ENCODE data around the gene AMBRA1. TPM values are rescaled to one million over a fixed set of nuclear protein-coding genes. Genes with fewer than 3 reads are reported as not detected.
A peak's percentile ranks its signal among the peaks of the same experiment; 100 is the strongest.

The AMBRA1 gene, protein sequence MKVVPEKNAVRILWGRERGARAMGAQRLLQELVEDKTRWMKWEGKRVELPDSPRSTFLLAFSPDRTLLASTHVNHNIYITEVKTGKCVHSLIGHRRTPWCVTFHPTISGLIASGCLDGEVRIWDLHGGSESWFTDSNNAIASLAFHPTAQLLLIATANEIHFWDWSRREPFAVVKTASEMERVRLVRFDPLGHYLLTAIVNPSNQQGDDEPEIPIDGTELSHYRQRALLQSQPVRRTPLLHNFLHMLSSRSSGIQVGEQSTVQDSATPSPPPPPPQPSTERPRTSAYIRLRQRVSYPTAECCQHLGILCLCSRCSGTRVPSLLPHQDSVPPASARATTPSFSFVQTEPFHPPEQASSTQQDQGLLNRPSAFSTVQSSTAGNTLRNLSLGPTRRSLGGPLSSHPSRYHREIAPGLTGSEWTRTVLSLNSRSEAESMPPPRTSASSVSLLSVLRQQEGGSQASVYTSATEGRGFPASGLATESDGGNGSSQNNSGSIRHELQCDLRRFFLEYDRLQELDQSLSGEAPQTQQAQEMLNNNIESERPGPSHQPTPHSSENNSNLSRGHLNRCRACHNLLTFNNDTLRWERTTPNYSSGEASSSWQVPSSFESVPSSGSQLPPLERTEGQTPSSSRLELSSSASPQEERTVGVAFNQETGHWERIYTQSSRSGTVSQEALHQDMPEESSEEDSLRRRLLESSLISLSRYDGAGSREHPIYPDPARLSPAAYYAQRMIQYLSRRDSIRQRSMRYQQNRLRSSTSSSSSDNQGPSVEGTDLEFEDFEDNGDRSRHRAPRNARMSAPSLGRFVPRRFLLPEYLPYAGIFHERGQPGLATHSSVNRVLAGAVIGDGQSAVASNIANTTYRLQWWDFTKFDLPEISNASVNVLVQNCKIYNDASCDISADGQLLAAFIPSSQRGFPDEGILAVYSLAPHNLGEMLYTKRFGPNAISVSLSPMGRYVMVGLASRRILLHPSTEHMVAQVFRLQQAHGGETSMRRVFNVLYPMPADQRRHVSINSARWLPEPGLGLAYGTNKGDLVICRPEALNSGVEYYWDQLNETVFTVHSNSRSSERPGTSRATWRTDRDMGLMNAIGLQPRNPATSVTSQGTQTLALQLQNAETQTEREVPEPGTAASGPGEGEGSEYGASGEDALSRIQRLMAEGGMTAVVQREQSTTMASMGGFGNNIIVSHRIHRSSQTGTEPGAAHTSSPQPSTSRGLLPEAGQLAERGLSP (N-terminal part only)
- total RNA-seq, result 16.8 TPM

DNA sequence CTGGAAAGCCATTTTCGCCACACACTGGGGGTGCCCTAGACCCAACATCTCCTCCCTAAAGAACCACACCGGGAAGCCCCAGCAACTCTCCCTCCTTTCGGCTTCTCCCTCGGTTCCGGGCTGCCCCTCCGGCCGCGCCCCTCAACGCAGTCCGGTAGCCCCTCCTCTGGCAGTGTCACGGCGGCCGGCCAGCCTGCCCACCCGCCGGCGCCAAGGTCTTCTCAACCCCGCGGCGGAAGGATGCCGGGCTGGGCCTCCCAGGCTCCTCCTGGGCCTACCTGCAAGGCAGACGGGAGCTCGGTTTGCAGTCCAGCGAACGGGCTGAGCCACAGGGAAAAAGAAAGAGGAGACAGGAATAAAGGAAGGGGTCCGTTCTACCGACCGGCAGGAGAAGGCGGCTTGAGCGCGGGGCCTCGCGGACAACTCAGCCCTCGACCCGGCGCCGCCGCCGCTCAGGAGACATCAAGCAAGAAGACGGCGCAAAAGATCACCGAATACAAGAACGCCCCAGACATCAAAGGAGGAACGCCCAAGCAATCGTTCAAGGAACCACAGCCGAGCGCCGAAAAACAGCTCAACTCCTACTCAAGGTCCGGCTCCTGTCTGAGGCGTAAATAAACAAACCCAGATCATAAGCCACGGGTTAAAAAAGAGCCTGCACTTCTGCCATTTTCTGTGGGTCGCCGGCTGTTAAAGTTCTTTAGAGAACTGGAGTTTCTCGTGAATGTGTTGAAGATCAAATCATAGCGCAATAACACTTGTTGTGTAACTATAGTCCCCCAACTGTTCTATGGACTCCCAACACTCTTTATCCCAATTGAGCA lies at the start of gene AMBRA1:
TSS of gene AMBRA1 (minus strand) at position 474 of the 824 bp plus-strand sequence. CDS start 45,643 bp downstream, outside the sequence.
- ATAC-seq, result peak; percentile 88

DNA sequence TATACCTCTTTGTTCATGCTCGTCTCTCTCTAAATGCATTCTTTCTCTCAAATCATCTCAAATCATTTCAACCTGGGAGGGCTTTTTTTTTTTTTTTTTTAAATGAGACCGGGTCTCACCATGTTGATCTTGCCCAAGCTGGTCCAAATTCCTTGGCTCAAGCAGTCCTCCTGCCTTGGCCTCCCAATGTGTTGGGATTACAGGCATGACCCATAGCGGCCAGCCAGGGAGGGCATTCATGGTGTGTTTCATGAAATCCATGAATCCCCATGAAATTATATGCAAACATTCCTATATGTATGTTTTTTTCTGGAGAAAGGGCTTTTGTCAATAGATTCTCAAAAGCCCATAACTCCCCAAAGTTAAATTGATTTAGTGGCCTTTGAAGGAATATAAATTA lies 49.7 kb upstream of the AMBRA1 start:
- ATAC-seq, result no peak

DNA sequence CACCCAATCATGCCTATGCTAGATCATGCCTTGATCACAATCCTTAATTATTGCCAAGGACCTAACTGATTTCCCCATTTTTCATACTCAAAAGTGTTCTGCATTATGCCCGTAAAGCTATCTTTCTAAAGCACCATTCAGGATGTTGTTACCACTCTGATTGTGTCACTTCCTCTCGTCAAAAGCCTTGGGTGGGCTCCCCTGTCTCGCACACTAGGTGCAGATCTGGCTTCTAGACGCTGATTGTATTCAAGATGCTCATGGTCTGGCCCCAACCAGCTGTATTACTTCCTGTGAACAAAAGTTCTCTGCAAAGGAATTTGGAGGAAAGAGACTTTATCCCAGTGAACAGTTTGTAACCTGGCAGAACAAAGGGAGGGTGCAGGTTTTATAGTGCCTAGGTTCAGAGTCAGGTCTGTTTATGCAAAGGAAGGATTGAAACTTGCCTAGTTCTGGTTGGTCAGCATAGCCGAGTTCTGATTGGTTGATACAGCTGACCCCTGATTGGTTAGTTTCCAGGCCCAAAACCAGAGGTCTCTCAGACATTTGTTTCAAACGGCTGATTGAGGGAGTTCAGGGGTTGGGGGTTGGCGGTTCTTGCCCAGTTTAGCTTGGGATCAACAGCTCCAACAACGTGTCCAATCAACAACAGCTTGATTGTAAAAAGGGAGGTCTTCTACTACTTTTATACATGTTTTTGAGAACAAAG lies 49.0 kb upstream of the AMBRA1 start:
- ATAC-seq, result no peak

DNA sequence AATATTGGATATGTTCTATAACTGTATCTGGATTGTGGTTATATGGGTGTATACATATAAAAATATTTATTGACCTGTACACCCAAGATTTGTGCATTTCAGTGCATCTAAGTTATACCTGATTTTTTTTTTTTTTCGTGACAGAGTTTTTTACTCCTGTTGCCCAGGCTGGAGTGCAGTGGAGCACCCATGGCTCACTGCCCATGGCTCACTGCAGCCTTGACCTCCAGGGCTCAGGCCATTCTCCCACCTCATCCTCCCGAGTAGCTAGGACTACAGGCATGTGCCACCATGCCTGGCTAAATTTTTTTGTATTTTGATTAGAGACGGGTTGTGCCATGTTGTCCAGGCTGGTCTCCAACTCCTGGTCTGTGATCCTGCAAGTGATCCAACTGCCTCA lies 47.8 kb upstream of the AMBRA1 start:
- ATAC-seq, result no peak

DNA sequence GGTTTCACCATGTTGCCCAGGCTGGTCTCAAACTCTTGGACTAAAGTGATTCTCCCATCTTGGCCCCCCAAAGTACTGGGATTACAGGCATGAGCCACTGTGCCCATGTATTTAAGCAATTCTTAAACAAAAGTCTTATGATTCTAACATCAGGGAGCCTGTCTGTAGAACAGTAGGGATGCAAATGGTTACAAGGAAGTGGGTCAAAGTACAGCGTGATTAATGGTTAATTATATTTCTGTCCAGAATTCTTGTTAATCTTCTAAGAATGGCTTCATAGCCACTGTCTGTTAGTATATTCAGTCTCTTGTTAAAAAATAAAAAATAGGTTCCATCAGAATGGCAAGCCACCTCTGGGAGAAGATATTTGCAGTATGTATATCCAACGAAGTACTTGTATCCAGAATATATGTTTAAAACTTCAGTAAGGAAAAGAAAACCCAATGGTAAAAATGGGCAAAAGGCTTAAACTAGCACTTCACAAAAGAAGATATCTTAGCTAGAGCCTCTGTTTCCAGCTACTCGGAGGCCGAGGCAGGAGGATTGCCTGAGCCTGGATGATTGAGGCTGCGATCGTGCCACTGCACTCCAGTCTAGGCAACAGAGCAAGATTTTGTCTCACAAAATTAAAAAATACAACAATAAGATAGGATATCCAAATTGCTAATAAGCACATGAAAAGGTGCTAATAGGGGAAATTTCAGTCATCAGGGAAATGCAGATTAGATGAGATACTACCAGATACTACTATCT lies 46.4 kb upstream of the AMBRA1 start:
- ATAC-seq, result no peak

DNA sequence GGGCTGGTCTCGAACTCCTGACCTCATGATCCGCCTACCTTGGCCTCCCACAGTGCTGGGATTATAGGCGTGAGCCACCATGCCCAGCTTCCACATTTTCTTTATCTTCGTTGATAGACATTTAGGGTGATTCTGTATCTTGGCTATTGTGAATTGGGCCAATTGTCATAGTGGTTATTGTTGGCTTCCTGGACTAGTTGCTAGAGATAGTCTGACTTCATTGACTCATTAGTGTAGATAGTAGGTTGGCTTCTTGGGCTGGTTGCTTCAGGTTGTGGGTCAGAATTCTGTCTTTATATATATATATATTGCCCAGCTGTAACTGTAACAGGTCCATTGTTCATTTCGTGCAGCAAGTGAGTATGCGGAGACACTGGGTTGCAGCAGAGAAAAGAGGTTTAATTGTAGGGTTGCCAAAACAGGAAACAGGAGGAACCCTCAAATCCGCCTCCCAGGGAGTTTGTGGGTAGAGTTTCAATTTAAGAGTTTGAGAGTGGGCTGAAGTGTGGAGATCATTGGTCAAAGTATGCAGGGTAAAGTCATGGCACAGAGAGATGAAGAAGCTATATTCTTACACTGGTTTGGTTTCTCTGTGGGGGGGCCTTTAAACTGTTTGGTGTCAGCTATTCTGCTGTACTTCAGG lies 45.5 kb upstream of the AMBRA1 start:
- no peak for ATAC-seq

DNA sequence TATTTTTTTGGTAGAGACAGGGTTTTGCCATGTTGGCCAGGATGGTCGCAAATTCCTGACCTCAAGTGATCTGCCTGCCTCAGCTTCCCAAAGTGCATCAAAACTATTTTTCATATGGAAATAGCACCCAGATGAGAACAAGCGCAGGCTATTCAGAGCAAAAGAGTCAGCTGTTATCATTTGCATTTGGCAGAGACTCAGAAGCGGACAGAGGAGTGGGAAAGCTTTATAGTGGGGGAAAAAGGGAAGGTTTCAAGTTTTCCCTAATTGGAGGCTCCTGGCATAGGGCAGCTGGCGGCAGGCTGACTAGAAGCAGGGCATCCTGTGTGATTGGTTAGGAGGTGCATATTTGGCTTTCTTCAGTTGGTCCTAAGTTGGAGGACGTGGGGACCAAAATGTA lies 43.7 kb upstream of the AMBRA1 start:
- ATAC-seq, result no peak

DNA sequence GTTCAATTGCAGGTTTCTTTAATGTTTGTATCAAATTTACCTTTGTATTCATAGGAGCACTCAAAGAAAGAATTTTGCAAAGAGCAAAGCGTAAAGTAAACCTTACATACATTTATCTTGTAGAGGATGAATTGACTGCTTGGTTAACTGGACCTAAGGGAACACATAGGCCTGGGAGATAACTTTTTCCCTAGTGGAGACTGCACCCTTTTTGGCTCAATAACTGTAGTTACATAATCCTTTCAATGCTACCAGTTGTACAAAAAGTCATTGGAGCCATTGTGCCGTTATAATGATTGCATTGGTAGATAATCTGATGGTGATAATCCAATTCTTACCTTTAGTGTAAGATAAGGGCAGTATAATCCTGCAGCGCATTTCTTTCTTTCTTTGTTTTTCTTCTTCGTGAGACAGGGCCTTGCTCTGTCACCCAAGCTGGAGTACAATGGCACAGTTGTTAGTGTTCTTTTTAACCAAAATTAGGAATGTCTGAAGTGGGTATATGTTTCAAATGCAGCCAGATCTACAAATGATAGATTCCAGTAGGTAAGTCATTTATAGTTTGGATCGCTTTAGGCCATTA lies 41.8 kb upstream of the AMBRA1 start:
- ATAC-seq, result no peak

DNA sequence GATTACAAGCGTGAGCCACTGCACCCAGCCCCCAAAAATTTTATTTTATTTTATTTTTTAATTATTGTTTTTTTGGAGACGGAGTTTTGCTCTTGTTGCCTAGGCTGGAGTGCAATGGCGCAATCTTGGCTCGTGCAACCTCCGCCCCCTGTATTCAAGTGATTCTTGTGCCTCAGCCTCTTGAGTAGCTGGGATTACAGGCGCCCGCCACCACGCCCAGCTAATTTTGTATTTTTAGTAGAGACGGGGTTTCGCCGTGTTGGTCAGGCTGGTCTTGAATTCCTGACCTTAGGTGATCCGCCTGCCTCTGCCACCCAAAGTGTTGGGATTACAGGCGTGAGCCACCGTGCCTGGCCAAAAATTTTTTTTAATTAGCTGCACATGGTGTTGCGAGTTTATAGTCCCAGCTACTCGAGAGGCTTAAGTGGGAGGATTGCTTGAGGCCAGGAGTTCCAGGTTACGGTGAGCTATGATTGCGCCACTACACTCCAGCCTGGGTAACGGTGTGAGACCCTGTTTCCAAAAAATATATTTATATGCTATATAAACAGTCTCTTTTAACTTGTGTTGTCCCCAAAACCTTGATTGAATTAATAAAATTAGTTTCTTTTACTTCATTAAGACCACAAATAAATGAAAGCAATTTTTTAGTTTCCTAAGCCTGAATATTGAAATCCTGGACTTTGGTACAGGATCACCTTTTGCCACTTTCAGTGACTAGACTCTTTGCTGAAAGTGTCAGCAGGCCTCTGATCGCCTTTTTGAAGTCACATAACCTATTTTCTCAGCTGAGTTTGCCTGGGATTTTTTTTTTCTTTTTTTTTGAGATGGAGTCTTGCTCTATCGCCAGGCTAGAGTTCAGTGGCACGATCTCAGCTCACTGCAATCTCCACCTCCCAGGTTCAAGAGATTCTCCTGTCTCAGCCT lies 39.7 kb upstream of the AMBRA1 start:
- no peak for ATAC-seq

DNA sequence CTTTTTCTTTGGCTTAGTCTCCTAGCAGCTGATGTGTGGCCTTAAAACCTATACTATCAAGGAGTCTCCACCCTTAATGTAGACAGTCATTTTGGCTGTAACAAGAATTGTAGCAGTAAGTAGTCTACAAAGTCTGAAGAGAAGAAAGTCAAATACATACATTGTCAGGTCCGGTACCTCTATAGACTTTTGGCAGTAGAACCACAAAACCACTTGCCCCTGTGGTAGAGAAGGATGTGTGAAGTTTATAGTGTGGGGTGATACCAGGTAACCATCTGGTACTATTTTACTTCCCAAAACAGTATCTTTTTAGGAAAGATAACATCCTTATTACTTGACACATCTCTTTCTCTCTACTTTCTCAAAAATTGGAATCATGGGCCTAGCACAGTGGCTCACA lies 38.7 kb upstream of the AMBRA1 start:
- no peak for ATAC-seq

DNA sequence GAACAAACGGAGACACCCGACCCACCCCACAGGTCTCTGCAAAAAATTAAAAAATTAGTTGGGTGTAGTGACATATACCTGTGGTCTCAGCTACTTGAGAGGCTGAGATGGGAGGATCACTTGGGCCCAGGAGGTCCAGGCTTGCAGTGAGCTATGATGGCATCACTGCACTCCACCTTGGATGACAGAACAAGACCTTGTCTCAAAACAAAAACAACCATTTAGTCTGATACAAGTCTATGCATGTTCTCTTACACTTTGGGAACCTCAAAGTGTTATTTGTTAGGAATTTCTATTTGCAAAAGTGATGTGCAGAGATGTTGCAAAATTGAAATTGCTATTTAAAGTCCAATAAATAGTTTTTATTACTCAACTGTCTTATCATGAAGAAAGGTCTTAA lies 37.9 kb upstream of the AMBRA1 start:
- no peak for ATAC-seq

DNA sequence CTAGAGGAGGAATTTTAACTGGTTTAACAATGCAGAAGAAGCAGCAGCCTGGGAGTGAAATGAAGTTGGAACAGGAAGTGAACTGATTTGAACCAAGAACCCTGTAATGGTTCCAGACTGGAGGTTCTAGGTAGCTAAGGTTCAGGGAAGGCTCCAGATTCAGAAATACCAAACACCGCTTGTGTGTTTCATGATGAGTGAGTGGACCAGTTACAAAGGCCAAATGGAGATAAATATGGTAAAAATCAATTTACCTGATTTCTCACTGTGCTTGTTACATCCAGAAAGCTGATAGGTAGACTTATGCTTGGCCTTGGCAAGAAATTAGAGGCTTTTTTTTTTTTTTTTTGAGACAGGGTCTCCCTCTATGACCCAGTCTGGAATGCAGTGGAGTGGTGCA lies 36.4 kb upstream of the AMBRA1 start:
- ATAC-seq, result no peak

DNA sequence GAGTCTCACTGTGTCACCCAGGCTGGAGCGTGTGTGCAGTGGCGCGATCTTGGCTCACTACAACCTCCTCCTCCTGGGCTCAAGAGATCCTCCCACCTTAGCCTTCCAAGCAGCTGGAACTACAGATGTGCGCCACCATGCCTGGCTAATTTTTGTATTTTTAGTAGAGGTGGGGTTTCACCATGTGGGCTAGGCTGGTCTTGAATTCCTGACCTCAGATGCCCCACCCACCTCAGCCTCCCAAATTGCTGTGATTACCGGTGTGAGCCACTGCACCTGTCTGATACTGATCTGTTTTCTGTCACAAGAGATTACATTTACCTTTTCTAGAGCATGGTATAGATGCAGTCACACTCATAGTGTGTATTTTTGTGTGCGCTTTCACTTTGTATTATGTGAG lies 35.1 kb upstream of the AMBRA1 start:
- no peak for ATAC-seq

DNA sequence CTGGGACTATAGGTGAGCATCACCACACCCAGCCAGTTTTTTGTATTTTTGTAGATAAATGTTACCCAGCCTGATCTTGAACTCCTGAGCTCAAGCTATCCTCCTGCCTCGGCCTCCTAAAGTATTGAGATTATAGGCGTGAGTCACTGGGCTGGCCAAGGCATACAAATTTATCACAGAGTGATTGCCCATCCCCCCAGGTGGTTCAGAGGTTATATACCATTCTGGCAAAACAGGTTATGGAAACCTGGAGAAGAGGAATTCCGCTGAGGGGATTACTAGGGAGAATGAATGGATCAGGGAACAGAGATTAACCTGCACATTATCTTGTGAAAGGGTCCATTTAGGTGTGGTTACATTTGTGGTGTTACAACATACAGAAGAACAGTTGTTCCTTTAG lies 31.6 kb upstream of the AMBRA1 start:
- peak; percentile 35 for ATAC-seq

DNA sequence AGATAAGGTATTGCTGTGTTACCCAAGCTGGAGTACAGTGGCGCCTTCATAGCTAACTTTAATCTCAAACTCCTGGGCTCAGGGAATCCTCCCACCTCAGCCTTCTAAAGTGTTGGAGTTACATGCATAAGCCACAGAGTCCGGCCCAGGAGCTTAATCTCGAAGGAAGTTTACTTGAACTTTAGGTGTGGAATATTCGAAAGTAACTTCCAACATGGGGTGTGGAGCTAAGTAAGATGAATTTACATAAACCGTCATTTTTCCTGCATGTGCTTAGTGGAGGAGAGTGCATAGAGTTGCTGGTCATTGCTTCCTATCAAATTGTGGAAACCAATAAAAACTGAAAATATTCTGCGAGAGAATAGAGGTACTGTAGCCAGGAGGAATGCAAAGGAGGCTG lies 25.0 kb upstream of the AMBRA1 start:
- ATAC-seq, result no peak

DNA sequence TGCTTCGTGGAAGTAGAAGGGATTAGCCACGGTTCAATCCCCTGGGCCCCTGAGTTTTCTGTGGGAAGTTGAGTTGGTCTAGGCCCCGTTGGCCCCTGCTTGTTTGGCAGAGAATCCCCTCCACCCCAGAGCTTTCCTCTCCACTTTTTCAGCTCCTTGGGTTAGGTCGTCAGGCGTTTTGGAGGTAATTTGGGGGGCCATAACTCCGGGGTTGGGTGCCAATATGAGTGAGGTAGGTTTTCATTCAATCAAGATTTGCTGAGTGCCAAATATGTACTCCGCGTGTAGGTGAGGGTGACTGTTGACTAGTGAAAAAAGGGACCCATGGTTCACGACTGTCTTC lies 24.1 kb upstream of the AMBRA1 start:
- ATAC-seq, result no peak

DNA sequence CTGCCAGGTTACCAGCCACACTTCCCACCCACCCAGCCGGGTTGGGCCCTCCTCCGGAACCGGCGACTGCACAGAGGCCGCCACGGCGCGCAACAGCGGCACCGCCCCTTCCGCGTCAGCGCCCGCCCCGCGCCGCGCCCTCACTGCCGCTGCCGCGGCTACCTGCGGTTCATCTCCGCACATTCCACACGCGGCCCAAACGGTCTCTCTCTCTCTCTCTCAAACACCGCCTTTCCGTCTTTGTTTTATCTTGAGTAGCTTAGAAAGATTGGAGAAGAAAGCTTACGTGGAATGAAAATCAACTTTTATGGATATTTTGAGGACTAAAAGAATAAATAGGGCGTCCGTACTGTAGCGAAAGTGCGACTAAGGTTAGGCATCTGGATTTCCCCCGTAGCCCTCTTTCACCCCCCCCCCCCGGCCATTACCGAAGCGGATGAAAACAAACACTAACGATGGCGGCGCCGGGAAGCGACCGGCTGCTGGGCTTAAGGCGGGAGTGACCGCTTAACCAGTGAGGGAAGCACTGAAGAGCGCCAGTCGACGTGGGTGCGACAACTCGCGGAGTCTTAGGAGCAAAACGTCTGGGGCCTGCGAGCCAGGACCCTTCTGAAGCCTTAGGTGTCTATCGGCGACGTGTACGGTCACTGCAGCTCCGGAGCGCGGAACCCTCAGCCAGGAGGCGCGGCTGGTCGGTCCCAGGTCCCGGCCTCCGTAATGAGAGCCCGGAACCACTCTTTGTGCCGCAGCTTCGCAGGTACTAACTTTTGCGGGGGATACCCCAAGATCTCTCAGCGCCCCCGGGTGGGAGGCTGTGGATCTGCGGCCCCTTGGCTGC lies 23.5 kb upstream of the AMBRA1 start, which contains the start of the genes ATG13 and HARBI1:
TSS of gene ATG13 (plus strand) at position 420 of the 838 bp plus-strand sequence. CDS start 26,739 bp downstream, outside the sequence.
TSS of gene HARBI1 (minus strand) at position 94 of the 838 bp plus-strand sequence. CDS start 990 bp downstream, outside the sequence.
- peak; percentile 98 for ATAC-seq

Measured in esophagus mucosa (tissue), 1 donor.